ENCODE measurements around the gene RGMA. TPM values are rescaled to one million over a fixed set of nuclear protein-coding genes. Genes with fewer than 3 reads are reported as not detected.

The RGMA gene
- total and polyA plus RNA-seq, 2 of the 8 experiments (the other 6 are each of a cell fraction or from before 2014, with no cell fraction given): 19.9 to 39.8 TPM

DNA sequence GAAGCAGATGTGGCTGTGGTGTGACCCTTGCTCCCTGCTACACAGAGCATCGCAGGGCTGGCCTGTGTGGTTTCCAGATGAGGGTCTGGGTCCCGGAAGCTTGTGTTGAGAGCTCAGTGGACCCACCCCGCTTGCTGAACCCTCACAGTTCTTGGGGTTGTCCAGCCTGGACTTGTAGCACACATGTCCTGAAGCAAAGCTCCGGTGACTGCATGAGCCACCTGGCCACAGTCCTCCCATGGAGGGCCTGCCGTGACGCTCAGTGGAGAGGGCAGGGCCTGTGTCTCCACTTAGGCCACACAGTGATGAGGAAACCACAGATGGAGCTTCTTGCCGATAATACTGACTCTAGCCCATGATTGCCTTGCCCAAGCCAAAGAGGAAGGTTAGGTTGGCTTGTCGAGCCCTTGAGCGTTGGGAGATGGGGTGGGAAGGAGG lies 62.6 kb downstream of the RGMA start:
- 91% methylated on average over 9 of the region's 9 CpGs; no CpG with 5 or more reads in 1 of the 2 experiments for WGBS, 2 experiments (ENCODE audit: extremely low coverage in 1 of 2, insufficient coverage in 1 of 2, insufficient read length in 1 of 2, insufficient replicate concordance in 2 of 2, low coverage in 1 of 2, low lambda C conversion rate in 2 of 2, missing lambda C conversion rate in 1 of 2)
- Histone ChIP-seq H3K18ac (ENCODE audit: extremely low read depth, low read length) (no peak overlapping the region), H3K4me2 (ENCODE audit: insufficient read depth in 1 of 2, low read depth in 2 of 2, low read length in 2 of 2) (no peak overlapping the region), H2BK20ac (ENCODE audit: low read length) (no peak overlapping the region), H2BK120ac (replicated peaks; ENCODE audit: low read depth, low read length) (no peak overlapping the region), H3K4me3 (ENCODE audit: extremely low read depth in 1 of 4, insufficient read depth in 2 of 4, low read depth in 3 of 4, low read length in 4 of 4) (no peak overlapping the region), H4K20me1 (replicated peaks in 1 of 2; ENCODE audit: control insufficient read depth in 1 of 2, insufficient read depth in 2 of 2, low read length in 2 of 2) (peaks cover 8 to 14% of the 10 kb centered on the region in 2 experiments), H3K36me3 (ENCODE audit: control insufficient read depth in 2 of 4, insufficient read depth in 4 of 4, low read length in 3 of 4) (peaks cover 27 to 56% (median 45%) of the 10 kb centered on the region in 4 experiments), H2BK15ac (ENCODE audit: low read length) (no peak overlapping the region), H3K56ac (replicated peaks; ENCODE audit: insufficient read length, low read depth, low read length) (no peak overlapping the region), H3K79me1 (ENCODE audit: low read depth, low read length) (peaks cover 7% of the 10 kb centered on the region; the same call in 1 of the 2 replicates), H3K9ac (replicated peaks in 1 of 4; ENCODE audit: extremely low read depth in 1 of 4, low read depth in 3 of 4, low read length in 3 of 4) (no peak overlapping the region), H3K23me2 (ENCODE audit: low read depth, low read length) (no peaks in the 10 kb centered on the region), H3K9me3 (ENCODE audit: insufficient read depth in 2 of 2, low read depth in 1 of 2, low read length in 1 of 2) (no peaks in the 10 kb centered on the region), H3K27me3 (replicated peaks in 1 of 4; ENCODE audit: control insufficient read depth in 3 of 4, extremely low read depth in 1 of 4, insufficient read depth in 3 of 4, low read length in 3 of 4) (no peaks in the 10 kb centered on the region), H3K79me2 (ENCODE audit: control insufficient read depth in 1 of 2, insufficient read depth in 2 of 2, low read length in 2 of 2) (peaks cover 0 to 5% of the 10 kb centered on the region in 2 experiments; a peak in 1 of 4 replicates), H2BK12ac (ENCODE audit: low read depth, low read length) (no peak overlapping the region), H4K91ac (replicated peaks; ENCODE audit: insufficient read length, low read length) (no peak overlapping the region), H3K27ac (ENCODE audit: low read depth, low read length) (no peak overlapping the region), H2BK5ac (ENCODE audit: low read depth, low read length) (no peak overlapping the region), H2AFZ (ENCODE audit: low read length) (no peak overlapping the region), H3K4me1 (replicated peaks in 1 of 4; ENCODE audit: control insufficient read depth in 3 of 4, insufficient read depth in 4 of 4, low read length in 3 of 4) (peaks cover 0 to 3% (median 0%) of the 10 kb centered on the region in 4 experiments; a peak in 3 of 7 replicates), H2AK5ac (ENCODE audit: low read depth, low read length) (no peak overlapping the region), H4K8ac (ENCODE audit: extremely low read depth, insufficient read depth, low read length) (no peak overlapping the region), H3K14ac (ENCODE audit: insufficient read length) (no peak overlapping the region), H3K4ac (replicated peaks; ENCODE audit: insufficient read length, low read depth, low read length) (no peak overlapping the region), H3K23ac (ENCODE audit: insufficient read length) (no peak overlapping the region), H4K5ac (ENCODE audit: insufficient read length, low read depth, low read length) (no peak overlapping the region)
- no peak for DNase-seq (ENCODE audit: low read depth in 1 of 2, low spot score in 2 of 2)
- POLR2A ChIA-PET (ENCODE audit: partially characterized antibody): no interaction called here
- TF ChIP-seq EP300 (IDR thresholded peaks at IDR 0.05; ENCODE audit: borderline replicate concordance in 1 of 2, low read depth in 2 of 2, low read length in 2 of 2): no peak
- TF ChIP-seq POLR2AphosphoS5 (IDR thresholded peaks at IDR 0.05; ENCODE audit: low read depth, low read length): peak; percentile 43
- TF ChIP-seq EZH2 (IDR thresholded peaks at IDR 0.05; ENCODE audit: low read depth, low read length, severe bottlenecking): no peak
- CTCF ChIA-PET (ENCODE audit: partially characterized antibody): interaction anchor here (0.7 to 3.7 kb wide), 4 partner anchors 9 to 1094 kb away, joined by 3 to 11 read pairs (median 4); no protein-coding TSS in a partner anchor
- FAIRE-seq: no peak

Data from H1 (cell line).